ENCODE data around the gene C6orf52. TPM values are rescaled to one million over a fixed set of nuclear protein-coding genes. Genes with fewer than 3 reads are reported as not detected.
"Not testable (repeated sequence)": the region's sequence is repeated elsewhere in the genome, so short reads cannot be mapped to it uniquely, and the experiment has no call there.

C6orf52 gene
- total RNA-seq, 1 donor from 2014 or later: 1.8 TPM

DNA sequence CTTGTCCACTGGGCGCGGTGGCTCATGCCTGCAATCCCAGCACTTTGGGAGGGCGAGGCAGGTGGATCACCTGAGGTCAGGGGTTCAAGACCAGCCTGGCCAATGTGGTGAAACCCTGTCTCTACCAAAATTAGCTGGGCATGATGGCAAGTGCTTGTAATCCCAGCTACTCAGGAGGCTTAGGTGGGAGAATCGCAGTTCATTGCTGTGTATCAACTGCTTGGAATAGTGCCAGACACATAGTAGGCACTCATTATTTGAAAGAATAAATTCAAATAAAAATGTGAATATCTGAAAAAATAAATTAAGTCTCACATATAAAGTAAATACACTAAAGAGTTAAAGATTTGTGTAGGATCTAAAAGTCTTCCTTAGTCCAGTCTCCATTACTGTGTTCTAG, 2.2 kb upstream of the C6orf52 start:
- no peak for DNase-seq (ENCODE audit: low spot score)

- DNase-seq (ENCODE audit: low spot score): no peak
Observed at GRCh38 chr6:10695086-10695657, 756 bp upstream of the C6orf52 start.

GRCh38 chr6:10692965-10693538, 1.4 kb downstream of the C6orf52 start:
- DNase-seq (ENCODE audit: low spot score): no peak

DNA sequence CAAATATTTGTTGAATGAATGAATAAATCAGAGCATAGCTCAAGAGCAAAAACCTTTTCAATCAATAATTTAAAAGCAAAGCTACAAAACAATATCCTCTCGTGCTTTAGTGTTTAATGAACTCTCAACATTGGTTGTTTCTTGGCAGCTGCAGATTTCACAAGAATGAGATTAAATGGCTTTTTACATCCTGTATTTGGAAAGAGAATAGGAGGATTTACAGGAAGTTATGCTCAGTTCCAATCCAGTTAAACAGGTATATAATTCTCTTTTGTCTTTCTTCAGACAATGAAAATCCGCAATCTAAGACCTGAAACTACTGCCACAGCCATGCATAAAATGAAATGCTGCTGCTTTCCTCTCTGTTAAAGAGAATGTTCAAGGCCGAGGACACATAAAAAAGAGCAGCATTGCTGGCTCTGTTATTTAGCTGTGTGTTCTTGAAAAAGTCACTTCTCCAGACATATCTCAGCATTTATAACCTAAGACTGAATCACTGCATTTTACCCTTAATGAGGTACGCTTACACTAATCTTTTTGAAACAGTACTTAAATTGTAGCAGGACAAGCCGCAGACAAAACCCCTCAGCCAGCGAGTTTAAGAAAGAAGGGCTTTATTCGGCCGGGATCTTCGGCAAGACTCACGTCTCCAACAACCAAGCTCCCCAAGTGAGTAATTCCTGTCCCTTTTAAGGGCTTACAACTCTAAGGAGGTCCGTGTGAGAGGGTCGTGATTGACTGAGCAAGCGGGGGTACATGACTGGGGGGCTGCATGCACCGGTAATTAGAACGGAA, 3.6 kb downstream of the C6orf52 start:
- no peak for DNase-seq (ENCODE audit: low spot score)

- no peak for DNase-seq (ENCODE audit: low spot score)
Observed at GRCh38 chr6:10687582-10687981, 6.8 kb downstream of the C6orf52 start.

DNA sequence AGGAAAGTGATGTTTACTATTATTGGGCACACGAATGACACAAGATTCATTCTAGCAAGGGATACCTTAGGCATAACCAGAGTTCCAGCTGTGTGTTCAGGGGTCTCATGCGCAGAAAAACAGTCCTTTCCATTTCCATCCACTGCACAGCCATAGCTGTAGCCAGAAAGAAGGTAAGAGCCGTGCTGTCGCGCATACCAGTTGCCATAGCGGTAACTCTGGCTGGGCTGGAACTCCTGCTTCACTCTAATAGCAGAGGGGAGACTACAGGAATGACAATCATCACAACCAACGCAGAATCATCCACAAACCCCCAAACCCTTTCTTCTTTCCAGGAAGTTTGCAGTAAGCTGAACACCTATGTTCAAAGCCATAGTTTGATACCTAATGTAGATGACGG, 7.5 kb downstream of the C6orf52 start:
- no peak for DNase-seq (ENCODE audit: low spot score)

GRCh38 chr6:10685092-10685915, 9.1 kb downstream of the C6orf52 start:
- no peak for DNase-seq (ENCODE audit: low spot score)

DNA sequence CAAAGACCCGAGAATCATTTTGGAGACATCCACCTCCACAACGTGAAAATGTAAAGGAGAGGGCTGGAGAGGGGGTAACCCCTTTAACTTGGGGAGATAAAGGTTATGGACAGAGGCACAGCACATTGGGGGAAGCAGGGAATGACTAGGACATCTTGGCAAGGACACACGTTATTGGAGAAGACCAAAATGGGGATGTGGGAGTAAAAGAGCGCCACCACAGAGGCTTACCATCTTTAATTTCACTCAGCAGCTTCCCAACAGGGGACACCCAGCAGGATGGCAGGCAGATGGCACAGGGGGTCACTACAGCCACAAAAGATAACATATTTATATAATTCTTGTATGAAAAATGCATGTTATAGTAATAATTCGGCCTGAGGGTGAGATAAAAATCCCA, 9.8 kb downstream of the C6orf52 start:
- DNase-seq (ENCODE audit: low spot score): no peak

DNA sequence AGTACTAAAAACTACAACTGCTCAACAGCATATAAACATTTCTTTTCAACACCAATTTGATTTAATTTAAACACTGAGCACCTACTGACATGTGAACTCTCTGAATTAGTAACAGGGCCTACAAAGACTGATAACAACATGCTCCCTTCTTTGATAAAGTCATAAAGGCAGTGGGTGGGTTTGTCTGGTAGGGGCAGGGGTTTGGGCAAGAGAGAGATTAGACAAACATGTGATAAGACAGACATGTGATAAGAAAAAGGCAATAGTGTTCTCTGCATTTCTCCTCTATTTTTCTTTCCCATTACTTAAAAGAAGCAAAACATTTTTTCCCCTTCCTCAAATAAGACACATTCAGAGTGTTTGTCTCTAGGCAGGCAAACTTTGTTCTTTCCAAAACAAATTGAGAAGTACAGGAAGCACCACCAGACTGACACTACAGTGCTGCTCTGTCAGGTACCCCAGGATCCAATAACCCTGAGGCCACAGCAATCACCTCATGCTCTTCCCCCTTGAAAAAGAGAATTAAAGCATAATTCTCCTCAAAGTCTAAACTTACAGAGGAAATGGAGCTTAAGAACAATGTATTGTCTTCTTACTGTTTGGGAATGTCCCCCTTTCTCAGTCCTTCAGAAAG, 11.9 kb downstream of the C6orf52 start:
- DNase-seq (ENCODE audit: low spot score): no peak

DNA sequence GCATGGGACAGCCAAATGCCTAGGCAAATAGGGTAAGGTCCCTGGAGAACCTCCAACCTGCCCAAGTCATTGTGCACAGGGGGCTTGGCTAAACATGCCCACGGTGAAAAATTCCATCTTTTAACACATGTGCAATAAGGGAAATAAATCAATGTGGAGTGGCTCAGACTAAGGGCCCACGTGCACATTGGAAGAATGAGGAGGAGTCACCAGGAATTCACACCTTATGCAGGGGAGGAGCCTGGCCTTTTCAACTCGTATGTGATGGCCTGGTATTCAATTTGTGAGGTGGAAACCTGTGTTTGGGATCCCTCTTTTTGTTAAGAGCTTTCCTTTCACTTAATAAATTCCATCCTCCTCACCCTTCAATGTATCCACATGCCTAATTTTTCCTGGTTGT, 12.6 kb downstream of the C6orf52 start:
- DNase-seq (ENCODE audit: low spot score): no peak

DNA sequence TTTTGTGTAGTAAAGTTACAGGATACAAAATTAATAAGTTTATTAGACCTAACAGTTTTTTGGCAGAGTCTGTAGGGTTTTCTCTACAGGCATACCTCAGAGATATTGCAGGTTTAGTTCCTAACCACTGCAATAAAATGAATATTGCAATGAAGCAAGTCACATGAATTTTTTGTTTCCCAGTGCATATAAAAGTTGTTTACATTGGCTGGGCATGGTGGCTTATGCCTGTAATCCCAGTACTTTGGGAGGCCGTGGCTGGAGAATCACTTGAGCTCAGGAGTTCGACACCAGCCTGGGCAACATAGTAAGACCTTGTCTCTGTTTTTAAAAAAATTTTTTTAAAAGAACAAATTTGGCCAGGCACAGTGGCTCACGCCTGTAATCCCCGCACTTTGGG, 16.0 kb downstream of the C6orf52 start:
- DNase-seq (ENCODE audit: low spot score): no peak

DNA sequence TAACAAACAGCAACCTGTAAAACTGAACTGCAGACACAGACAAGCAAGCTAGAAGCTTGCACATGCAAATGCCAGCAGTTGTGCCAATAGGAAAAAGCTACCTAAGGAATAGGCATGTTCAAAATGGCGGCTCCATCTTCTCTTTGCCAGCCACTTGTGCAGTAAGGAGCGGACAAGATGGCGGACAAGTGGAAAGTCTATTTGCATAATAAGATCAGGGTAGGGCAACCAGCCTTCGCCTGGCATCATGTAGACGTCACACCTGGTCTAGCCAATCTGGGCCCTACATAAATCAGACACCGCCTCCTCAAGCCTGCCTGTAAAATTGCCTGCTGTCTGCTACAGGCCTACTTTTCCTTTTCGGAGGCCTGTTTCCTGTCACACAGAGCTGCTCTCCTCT, 18.0 kb downstream of the C6orf52 start:
- DNase-seq (ENCODE audit: low spot score): no peak

DNA sequence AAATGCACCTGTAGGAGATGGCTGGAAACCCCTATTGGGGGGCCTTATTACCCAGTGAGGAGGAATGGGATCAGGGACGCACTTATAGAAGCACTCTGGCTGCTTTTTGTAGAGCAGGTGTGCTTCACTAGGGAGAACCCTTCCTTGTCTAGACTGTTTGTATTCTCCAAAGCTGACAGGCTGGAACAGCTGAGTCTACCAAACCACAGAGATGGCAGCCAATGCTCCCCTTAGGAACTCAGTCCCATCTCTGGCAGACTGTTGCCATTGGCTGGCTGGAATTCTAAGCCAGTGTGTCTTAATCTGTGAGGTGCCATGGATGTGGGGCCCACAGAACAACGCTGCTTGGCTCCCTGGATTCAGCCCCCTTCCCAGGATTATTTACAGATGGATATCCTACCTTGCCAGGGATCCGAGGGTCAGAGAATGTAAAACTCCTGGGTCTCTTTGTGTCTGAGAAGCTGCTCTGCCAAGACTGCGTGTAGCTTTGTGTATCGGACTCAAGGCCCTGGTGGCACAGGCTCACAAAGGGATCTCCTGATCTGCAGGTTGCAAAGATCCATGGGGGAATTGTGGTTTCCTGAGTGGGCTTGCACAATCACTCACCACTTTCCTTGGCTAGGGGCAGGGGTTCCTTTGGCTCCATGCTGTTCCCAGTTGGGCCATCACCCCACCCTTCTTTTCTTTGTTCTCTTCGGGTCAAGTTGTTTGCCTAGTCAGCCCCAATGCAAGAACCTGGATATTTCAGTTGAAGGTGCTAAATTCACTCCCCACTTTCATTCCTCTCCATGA, 26.1 kb downstream of the C6orf52 start:
- no peak for DNase-seq (ENCODE audit: low spot score)

GRCh38 chr6:10665595-10665994, 28.8 kb downstream of the C6orf52 start:
- DNase-seq (ENCODE audit: low spot score): not testable (repeated sequence)

GRCh38 chr6:10662742-10663141, 31.7 kb downstream of the C6orf52 start:
- DNase-seq (ENCODE audit: low spot score): no peak

- no peak for DNase-seq (ENCODE audit: low spot score)
Observed at GRCh38 chr6:10662207-10662606, 32.2 kb downstream of the C6orf52 start.

DNA sequence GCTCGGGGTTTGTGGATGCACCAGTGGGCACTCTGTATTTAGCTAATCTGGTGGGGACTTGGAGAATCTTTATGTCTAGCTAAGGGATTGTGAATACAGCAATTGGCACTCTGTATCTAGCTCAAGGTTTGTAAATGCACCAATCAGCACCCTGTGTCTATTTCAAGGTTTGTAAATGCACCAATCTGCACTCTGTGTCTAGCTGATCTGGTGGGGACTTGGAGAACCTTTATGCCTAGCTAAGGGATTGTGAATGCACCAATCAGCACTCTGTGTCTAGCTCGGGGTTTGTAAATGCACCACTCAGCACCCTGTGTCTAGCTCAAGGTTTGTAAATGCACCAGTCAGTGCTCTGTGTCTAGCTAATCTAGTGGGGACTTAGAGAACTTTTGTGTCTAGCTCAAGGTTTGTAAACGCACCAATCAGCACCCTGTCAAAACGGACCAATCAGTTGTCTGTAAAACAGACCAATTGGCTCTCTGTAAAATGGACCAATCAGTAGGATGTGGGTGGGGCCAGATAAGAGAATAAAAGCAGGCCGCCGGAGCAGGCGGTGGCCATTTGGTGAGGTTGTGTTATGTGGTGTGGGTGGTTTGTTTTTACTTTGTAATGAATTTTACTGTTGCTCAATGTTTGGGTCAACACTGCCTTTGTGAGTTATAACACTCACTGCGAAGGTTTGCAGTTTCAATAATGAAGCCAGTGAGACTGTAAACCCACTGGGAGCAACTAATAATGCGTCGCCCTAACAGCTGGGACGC, 33.8 kb downstream of the C6orf52 start:
- not testable (repeated sequence) for DNase-seq (ENCODE audit: low spot score)

- no peak for DNase-seq (ENCODE audit: low spot score)
Observed at GRCh38 chr6:10659699-10660348, 34.6 kb downstream of the C6orf52 start.

DNA sequence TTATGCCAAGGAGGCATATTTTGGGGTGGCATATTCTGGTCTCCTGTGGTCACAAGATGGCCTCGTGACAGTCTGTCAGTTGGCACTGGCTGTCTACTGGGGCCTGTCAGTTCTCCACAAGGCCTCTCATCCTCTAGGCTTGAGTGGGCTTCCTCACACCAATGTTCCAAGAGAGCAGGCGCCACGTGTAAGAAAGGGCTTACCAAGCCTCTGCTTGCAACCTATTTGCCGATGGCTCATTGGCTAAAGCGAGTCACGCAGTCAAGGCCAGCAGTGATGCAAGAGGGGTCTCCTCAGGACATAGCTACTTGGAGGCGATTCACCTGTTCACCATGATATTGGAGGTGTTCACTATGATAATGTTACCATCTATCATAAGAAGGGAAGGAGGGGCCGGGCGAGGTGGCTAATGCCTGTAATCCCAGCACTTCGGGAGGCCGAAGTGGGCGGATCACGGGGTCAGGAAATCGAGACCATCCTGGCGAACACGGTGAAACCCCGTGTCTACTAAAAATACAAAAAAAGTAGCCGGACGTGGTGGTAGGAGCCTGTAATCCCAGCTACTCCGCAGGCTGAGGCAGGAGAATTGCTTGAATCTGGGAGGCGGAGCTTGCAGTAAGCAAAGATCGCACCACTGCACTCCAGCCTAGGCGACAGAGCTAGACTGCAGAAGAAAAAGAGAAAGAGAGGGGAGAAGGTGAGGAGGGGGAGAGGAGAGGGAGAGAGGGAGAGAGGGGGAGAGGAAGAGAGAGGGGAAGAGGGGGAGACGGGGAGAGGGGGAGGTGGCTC, 35.3 kb downstream of the C6orf52 start:
- no peak for DNase-seq (ENCODE audit: low spot score)
